Endothelial cell (in vitro differentiated cells): Measurements from ENCODE around the gene LSM14B. TPM values are rescaled to one million over a fixed set of nuclear protein-coding genes. Genes with fewer than 3 reads are reported as not detected.

Experiments used
- DNase-seq: peaks from one replicate; pipeline ENCODE4 v3.0.0; 2021; ENCODE audit warnings: low spot score
- H3K27ac Mint-ChIP-seq: one replicate; pipeline ENCODE4 v1.8.0; 2021; ENCODE audit warnings: mixed read lengths, inconsistent platforms; ENCODE audit not compliant: unreplicated experiment
- H3K27me3 Mint-ChIP-seq: one replicate; pipeline ENCODE4 v1.8.0; 2021; ENCODE audit warnings: mild to moderate bottlenecking, moderate library complexity, mixed read lengths, inconsistent platforms; ENCODE audit not compliant: unreplicated experiment
- H3K36me3 Mint-ChIP-seq: one replicate; pipeline ENCODE4 v1.8.0; 2021; ENCODE audit warnings: mild to moderate bottlenecking, low read depth, mixed read lengths, inconsistent platforms; ENCODE audit not compliant: unreplicated experiment
- H3K4me1 Mint-ChIP-seq: one replicate; pipeline ENCODE4 v1.8.0; 2021; ENCODE audit warnings: mild to moderate bottlenecking, mixed read lengths, inconsistent platforms; ENCODE audit not compliant: unreplicated experiment
- H3K4me3 Mint-ChIP-seq: one replicate; pipeline ENCODE4 v1.8.0; 2021; ENCODE audit warnings: mild to moderate bottlenecking, mixed read lengths, inconsistent platforms; ENCODE audit not compliant: unreplicated experiment
- H3K9me3 Mint-ChIP-seq: one replicate; pipeline ENCODE4 v1.8.0; 2021; ENCODE audit warnings: mixed read lengths, inconsistent platforms; ENCODE audit not compliant: unreplicated experiment
- CTCF ChIP-seq: fragments of 200-600 bp; sonication (generic); IDR thresholded peaks from one replicate; pipeline ENCODE4 v1.5.0; 2021; ENCODE audit warnings: antibody characterized with exemption; ENCODE audit not compliant: unreplicated experiment
- total RNA-seq: library from RNA; stranded (reverse); fragmentation: NEBNext Ultra II Directional; extraction: Animal tissue kit (Norgen Biotek cat#: 25700); gene quantifications from one replicate; pipeline ENCODE4 v1.2.1, GENCODE V29; 2021; ENCODE audit not compliant: unreplicated experiment

Gene LSM14B
- total RNA-seq, 1 donor from 2014 or later, result 35.3 TPM

GRCh38 chr20:62177307-62177706 lies 55.0 kb downstream of the LSM14B start:
- H3K36me3 Mint-ChIP-seq, result peaks cover 22% of the 10 kb centered on the region
- H3K27me3 Mint-ChIP-seq, result peaks cover 7% of the 10 kb centered on the region
- DNase-seq, result no peak
- H3K4me3 Mint-ChIP-seq, result no peak overlapping the region
- no peak overlapping the region for H3K27ac Mint-ChIP-seq
- H3K9me3 Mint-ChIP-seq, result no peaks in the 10 kb centered on the region
- no peaks in the 10 kb centered on the region for H3K4me1 Mint-ChIP-seq
- no peak for TF ChIP-seq CTCF

GRCh38 chr20:62178316-62179161 lies 56.3 kb downstream of the LSM14B start:
- Mint-ChIP-seq H3K9me3 (no peaks in the 10 kb centered on the region), H3K4me3 (no peak overlapping the region), H3K27me3 (peaks cover 8% of the 10 kb centered on the region), H3K4me1 (no peaks in the 10 kb centered on the region), H3K36me3 (peaks cover 26% of the 10 kb centered on the region), H3K27ac (no peak overlapping the region)
- TF ChIP-seq CTCF, result no peak
- no peak for DNase-seq

- no peak overlapping the region for H3K4me3 Mint-ChIP-seq
- H3K27me3 Mint-ChIP-seq, result peaks cover 5% of the 10 kb centered on the region
- H3K27ac Mint-ChIP-seq, result no peak overlapping the region
- no peak for TF ChIP-seq CTCF
- H3K9me3 Mint-ChIP-seq, result no peaks in the 10 kb centered on the region
- no peaks in the 10 kb centered on the region for H3K4me1 Mint-ChIP-seq
- no peak for DNase-seq
- peaks cover 25% of the 10 kb centered on the region for H3K36me3 Mint-ChIP-seq
Observed at GRCh38 chr20:62179162-62179504, 56.9 kb downstream of the LSM14B start.

GRCh38 chr20:62181808-62182207 lies 59.5 kb downstream of the LSM14B start:
- Mint-ChIP-seq H3K4me1 (peaks cover 1% of the 10 kb centered on the region), H3K9me3 (no peaks in the 10 kb centered on the region), H3K36me3 (peaks cover 13% of the 10 kb centered on the region), H3K27me3 (peaks cover 5% of the 10 kb centered on the region), H3K27ac (peak overlapping the region; percentile 82), H3K4me3 (peak overlapping the region; percentile 92)
- no peak for TF ChIP-seq CTCF
- DNase-seq, result no peak
